K562 (cell line): ENCODE results near the gene HERC5. TPM values are rescaled to one million over a fixed set of nuclear protein-coding genes. Genes with fewer than 3 reads are reported as not detected.

Source experiments
- BHLHE40 ChIP-seq: IDR thresholded peaks from 2 replicates; pipeline ENCODE4 v1.6.1; 2011; ENCODE audit warnings: low read length, improper control_type of control experiment
- FOS ChIP-seq: IDR thresholded peaks from 3 replicates; pipeline ENCODE4 v1.6.1; 2011; ENCODE audit not compliant: insufficient read length; ENCODE audit errors: extremely low read depth
- GATAD2B ChIP-seq: fragments of 450-650 bp; IDR thresholded peaks from 2 replicates; pipeline ENCODE4 v1.6.1; 2017; ENCODE audit warnings: mild to moderate bottlenecking, borderline replicate concordance
- IFI16 ChIP-seq: fragments of 250-450 bp; sonication (Bioruptor Pico); IDR thresholded peaks from 2 replicates; pipeline ENCODE4 v2.1.2; 2022; ENCODE audit warnings: mild to moderate bottlenecking, inconsistent platforms
- JUNB ChIP-seq: fragments of 450-650 bp; formaldehyde crosslinking; conservative IDR thresholded peaks from 2 replicates; pipeline ENCODE4 v1.4.0; 2020; ENCODE audit warnings: mild to moderate bottlenecking
- MEIS2 ChIP-seq: fragments of 450-650 bp; IDR thresholded peaks from 2 replicates; pipeline ENCODE4 v1.6.1; 2014; ENCODE audit warnings: mild to moderate bottlenecking; ENCODE audit not compliant: partially characterized antibody
- TARDBP ChIP-seq: fragments of 450-650 bp; IDR thresholded peaks from 2 replicates; pipeline ENCODE4 v1.6.1; 2016
- YBX1 ChIP-seq: fragments of 450-650 bp; IDR thresholded peaks from 2 replicates; pipeline ENCODE4 v1.7.1; 2016; ENCODE audit warnings: mild to moderate bottlenecking
- ZNF75A ChIP-seq: fragments of 450-650 bp; formaldehyde crosslinking; IDR thresholded peaks from 2 replicates; pipeline ENCODE4 v1.4.0; 2020; ENCODE audit warnings: mild to moderate bottlenecking
- polyA plus RNA-seq, 8 experiments: library from polyadenylated mRNA; depleted of rRNA in 4 of 8; stranded (reverse) in 5 of 8; unstranded in 3 of 8; fragments of >200 nt; fragmentation: Nextera tagmentation in 2 of 8; fragmentation: Illumina TruSeq in 1 of 8; extraction: Ambion mirVana in 2 of 8; extraction: Trizol in 1 of 8; gene quantifications; 2 replicates each; pipeline versions ENCODE4 v1.2.1 to v1.2.3, GENCODE V29; 2011 to 2014; ENCODE audit warnings: inconsistent platforms in 1 of 8, missing spikeins in 1 of 8
- total RNA-seq, 7 experiments: library from RNA; depleted of rRNA in 6 of 7; stranded (reverse); fragments of >200 nt in 6 of 7; fragmentation: Illumina TruSeq in 2 of 7; extraction: Trizol in 2 of 7; gene quantifications; 2 replicates each; pipeline versions ENCODE4 v1.2.1 to v1.2.3, GENCODE V29; 2011 to 2021; ENCODE audit warnings: low replicate concordance in 1 of 7
- TF ChIP-seq, protein P1 (sequence below): fragments of 450-650 bp; IDR thresholded peaks from 2 replicates; pipeline ENCODE4 v1.6.1; 2014; ENCODE audit warnings: low read depth, mild to moderate bottlenecking, moderate library complexity, borderline replicate concordance
- TF ChIP-seq, protein P2 (sequence below): fragments of 450-650 bp; IDR thresholded peaks from 2 replicates; pipeline ENCODE4 v1.6.1; 2016; ENCODE audit warnings: borderline replicate concordance
- TF ChIP-seq, protein P3 (sequence below): fragments of 250-450 bp; sonication (Bioruptor Pico); IDR thresholded peaks from 2 replicates; pipeline ENCODE4 v1.4.0; 2020; ENCODE audit warnings: mild to moderate bottlenecking, moderate library complexity, borderline replicate concordance
- TF ChIP-seq, protein P4 (sequence below): sonication (generic); formaldehyde crosslinking; IDR thresholded peaks from 2 replicates; pipeline ENCODE4 v1.8.1; 2022; ENCODE audit warnings: missing genetic modification reagents
- TF ChIP-seq, protein P5 (sequence below): fragments of 450-650 bp; formaldehyde crosslinking; conservative IDR thresholded peaks from 2 replicates; pipeline ENCODE4 v1.4.0; 2022; ENCODE audit warnings: mild to moderate bottlenecking, missing genetic modification characterization

HERC5 gene
- total and polyA plus RNA-seq, 9 of the 15 experiments (the other 6 are each of a cell fraction or from before 2014, with no cell fraction given): 0.18 TPM; not detected in 8

DNA sequence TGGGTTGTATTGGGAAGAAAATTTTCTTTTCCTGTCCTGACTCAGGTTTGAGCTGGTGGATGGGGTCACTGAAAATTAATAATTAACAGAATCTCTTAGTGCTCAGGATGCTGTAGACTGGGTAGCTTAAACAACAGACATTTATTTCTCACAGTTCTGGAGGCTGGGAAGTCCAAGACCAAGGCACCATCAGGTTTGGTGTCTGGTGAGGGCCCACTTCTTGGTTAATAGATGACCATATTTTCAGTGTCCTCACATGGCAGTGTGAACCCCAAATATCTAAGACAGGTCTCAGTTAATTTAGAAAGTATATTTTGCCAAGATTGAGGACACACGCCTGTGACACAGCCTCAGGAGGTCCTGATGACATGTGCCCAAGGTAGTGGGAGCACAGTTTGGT is 47.1 kb upstream of the HERC5 start (continued):
- TF ChIP-seq, protein P1, sequence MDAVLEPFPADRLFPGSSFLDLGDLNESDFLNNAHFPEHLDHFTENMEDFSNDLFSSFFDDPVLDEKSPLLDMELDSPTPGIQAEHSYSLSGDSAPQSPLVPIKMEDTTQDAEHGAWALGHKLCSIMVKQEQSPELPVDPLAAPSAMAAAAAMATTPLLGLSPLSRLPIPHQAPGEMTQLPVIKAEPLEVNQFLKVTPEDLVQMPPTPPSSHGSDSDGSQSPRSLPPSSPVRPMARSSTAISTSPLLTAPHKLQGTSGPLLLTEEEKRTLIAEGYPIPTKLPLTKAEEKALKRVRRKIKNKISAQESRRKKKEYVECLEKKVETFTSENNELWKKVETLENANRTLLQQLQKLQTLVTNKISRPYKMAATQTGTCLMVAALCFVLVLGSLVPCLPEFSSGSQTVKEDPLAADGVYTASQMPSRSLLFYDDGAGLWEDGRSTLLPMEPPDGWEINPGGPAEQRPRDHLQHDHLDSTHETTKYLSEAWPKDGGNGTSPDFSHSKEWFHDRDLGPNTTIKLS: no peak
- TF ChIP-seq IFI16 (CRISPR knock-in tag) (no peak), YBX1 (no peak), MEIS2 (no peak), JUNB (CRISPR knock-in tag) (no peak), TARDBP (no peak), FOS (no peak), GATAD2B (no peak), BHLHE40 (no peak), ZNF75A (CRISPR knock-in tag) (no peak)
- TF ChIP-seq, protein P2, sequence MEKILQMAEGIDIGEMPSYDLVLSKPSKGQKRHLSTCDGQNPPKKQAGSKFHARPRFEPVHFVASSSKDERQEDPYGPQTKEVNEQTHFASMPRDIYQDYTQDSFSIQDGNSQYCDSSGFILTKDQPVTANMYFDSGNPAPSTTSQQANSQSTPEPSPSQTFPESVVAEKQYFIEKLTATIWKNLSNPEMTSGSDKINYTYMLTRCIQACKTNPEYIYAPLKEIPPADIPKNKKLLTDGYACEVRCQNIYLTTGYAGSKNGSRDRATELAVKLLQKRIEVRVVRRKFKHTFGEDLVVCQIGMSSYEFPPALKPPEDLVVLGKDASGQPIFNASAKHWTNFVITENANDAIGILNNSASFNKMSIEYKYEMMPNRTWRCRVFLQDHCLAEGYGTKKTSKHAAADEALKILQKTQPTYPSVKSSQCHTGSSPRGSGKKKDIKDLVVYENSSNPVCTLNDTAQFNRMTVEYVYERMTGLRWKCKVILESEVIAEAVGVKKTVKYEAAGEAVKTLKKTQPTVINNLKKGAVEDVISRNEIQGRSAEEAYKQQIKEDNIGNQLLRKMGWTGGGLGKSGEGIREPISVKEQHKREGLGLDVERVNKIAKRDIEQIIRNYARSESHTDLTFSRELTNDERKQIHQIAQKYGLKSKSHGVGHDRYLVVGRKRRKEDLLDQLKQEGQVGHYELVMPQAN: no peak
- TF ChIP-seq, protein P3, sequence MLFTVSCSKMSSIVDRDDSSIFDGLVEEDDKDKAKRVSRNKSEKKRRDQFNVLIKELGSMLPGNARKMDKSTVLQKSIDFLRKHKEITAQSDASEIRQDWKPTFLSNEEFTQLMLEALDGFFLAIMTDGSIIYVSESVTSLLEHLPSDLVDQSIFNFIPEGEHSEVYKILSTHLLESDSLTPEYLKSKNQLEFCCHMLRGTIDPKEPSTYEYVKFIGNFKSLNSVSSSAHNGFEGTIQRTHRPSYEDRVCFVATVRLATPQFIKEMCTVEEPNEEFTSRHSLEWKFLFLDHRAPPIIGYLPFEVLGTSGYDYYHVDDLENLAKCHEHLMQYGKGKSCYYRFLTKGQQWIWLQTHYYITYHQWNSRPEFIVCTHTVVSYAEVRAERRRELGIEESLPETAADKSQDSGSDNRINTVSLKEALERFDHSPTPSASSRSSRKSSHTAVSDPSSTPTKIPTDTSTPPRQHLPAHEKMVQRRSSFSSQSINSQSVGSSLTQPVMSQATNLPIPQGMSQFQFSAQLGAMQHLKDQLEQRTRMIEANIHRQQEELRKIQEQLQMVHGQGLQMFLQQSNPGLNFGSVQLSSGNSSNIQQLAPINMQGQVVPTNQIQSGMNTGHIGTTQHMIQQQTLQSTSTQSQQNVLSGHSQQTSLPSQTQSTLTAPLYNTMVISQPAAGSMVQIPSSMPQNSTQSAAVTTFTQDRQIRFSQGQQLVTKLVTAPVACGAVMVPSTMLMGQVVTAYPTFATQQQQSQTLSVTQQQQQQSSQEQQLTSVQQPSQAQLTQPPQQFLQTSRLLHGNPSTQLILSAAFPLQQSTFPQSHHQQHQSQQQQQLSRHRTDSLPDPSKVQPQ: no peak
- TF ChIP-seq, protein P4, sequence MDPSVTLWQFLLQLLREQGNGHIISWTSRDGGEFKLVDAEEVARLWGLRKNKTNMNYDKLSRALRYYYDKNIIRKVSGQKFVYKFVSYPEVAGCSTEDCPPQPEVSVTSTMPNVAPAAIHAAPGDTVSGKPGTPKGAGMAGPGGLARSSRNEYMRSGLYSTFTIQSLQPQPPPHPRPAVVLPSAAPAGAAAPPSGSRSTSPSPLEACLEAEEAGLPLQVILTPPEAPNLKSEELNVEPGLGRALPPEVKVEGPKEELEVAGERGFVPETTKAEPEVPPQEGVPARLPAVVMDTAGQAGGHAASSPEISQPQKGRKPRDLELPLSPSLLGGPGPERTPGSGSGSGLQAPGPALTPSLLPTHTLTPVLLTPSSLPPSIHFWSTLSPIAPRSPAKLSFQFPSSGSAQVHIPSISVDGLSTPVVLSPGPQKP (CRISPR knock-in tag): no peak
- TF ChIP-seq, protein P5, sequence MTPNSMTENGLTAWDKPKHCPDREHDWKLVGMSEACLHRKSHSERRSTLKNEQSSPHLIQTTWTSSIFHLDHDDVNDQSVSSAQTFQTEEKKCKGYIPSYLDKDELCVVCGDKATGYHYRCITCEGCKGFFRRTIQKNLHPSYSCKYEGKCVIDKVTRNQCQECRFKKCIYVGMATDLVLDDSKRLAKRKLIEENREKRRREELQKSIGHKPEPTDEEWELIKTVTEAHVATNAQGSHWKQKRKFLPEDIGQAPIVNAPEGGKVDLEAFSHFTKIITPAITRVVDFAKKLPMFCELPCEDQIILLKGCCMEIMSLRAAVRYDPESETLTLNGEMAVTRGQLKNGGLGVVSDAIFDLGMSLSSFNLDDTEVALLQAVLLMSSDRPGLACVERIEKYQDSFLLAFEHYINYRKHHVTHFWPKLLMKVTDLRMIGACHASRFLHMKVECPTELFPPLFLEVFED (CRISPR knock-in tag): no peak
